Left renal pelvis (tissue), 4 donors: ENCODE data around the gene AURKA. TPM values are rescaled to one million over a fixed set of nuclear protein-coding genes. Genes with fewer than 3 reads are reported as not detected.

Experiments used
- polyA plus RNA-seq, 4 donors: library from polyadenylated mRNA; unstranded; fragments of 120-200 nt; gene quantifications; one replicate each; pipeline ENCODE4 v1.2.1, GENCODE V29; 2013; ENCODE audit not compliant: insufficient read length in 4 of 4

Gene AURKA
- polyA plus RNA-seq, 4 donors: 13.2 to 16.5 (median 15.2) TPM

Other genes starting within 250 kb of the AURKA start
- gene MC3R, start 143.5 kb downstream of the AURKA start, polyA plus RNA-seq: not detected
- gene FAM210B, start 33.2 kb downstream of the AURKA start, polyA plus RNA-seq: 10 to 100 TPM; 38.7 to 84.7 (median 43.4) TPM
- gene CSTF1, start 430 bp upstream of the AURKA start, polyA plus RNA-seq: 10 to 100 TPM; 32.3 to 46.5 (median 42.6) TPM
- gene CASS4, start 20.0 kb upstream of the AURKA start, polyA plus RNA-seq: 1 to 10 TPM in 3 of 4 donors, under 1 TPM in 1; 0.63 to 3.3 (median 2.8) TPM
- gene RTF2, start 76.4 kb upstream of the AURKA start, polyA plus RNA-seq: 100 to 1,000 TPM in 3 of 4 donors, 10 to 100 TPM in 1; 94.5 to 134 (median 129) TPM
- gene FAM209A, start 132.5 kb upstream of the AURKA start, polyA plus RNA-seq: under 1 TPM in 3 of 4 donors, not detected in 1; 0.29 to 0.40 (median 0.35) TPM
- gene FAM209B, start 141.0 kb upstream of the AURKA start, polyA plus RNA-seq: under 1 TPM; 0.27 to 0.34 (median 0.30) TPM
- gene TFAP2C, start 237.1 kb upstream of the AURKA start, polyA plus RNA-seq: 1 to 10 TPM in 3 of 4 donors, under 1 TPM in 1; 0.12 to 1.8 (median 1.2) TPM